SK-N-SH treated with all-trans-retinoic acid at 6 μM for 48 hours (cell line): ENCODE results near the gene SLC38A2.

Source experiments
- TF ChIP-seq, protein P1 (sequence below): fragments of 250-450 bp; sonication (Bioruptor Pico); IDR thresholded peaks from 2 replicates; pipeline ENCODE4 v1.5.1; 2021; ENCODE audit warnings: mild to moderate bottlenecking, moderate library complexity
- TF ChIP-seq, protein P2 (sequence below): fragments of 250-450 bp; sonication (Bioruptor Pico); IDR thresholded peaks from 2 replicates; pipeline ENCODE4 v1.5.0; 2020; ENCODE audit warnings: mild to moderate bottlenecking, moderate library complexity

DNA sequence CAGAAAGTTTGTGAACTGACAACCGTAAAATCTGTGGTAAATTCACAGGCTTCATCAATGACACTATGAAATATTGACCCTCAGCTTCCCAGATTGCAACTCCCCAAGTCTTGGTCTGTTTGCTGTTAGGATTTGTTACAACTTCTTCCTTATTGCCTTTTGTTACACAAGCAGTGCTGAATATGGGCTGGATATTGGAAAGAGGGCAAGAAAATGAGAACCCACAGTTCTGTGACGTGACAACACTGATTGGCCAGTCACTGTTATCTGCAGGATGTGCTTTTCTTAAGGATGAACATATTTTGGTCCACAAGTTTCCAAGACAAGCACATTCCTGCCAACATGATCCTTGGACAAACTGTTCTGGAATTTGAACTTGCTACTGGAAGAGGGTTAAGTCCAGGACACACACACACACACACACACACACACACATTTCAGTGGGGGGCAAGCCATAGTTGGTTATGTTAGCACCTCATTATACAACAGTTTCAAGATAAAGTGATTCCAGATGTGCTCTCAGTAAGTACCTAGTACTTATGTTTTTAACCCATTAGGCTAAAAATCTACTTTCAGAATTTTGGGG lies 16.6 kb upstream of the SLC38A2 start:
- TF ChIP-seq, protein P1, sequence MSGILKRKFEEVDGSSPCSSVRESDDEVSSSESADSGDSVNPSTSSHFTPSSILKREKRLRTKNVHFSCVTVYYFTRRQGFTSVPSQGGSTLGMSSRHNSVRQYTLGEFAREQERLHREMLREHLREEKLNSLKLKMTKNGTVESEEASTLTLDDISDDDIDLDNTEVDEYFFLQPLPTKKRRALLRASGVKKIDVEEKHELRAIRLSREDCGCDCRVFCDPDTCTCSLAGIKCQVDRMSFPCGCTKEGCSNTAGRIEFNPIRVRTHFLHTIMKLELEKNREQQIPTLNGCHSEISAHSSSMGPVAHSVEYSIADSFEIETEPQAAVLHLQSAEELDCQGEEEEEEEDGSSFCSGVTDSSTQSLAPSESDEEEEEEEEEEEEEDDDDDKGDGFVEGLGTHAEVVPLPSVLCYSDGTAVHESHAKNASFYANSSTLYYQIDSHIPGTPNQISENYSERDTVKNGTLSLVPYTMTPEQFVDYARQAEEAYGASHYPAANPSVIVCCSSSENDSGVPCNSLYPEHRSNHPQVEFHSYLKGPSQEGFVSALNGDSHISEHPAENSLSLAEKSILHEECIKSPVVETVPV (CRISPR knock-in tag), result no peak
- TF ChIP-seq, protein P2, sequence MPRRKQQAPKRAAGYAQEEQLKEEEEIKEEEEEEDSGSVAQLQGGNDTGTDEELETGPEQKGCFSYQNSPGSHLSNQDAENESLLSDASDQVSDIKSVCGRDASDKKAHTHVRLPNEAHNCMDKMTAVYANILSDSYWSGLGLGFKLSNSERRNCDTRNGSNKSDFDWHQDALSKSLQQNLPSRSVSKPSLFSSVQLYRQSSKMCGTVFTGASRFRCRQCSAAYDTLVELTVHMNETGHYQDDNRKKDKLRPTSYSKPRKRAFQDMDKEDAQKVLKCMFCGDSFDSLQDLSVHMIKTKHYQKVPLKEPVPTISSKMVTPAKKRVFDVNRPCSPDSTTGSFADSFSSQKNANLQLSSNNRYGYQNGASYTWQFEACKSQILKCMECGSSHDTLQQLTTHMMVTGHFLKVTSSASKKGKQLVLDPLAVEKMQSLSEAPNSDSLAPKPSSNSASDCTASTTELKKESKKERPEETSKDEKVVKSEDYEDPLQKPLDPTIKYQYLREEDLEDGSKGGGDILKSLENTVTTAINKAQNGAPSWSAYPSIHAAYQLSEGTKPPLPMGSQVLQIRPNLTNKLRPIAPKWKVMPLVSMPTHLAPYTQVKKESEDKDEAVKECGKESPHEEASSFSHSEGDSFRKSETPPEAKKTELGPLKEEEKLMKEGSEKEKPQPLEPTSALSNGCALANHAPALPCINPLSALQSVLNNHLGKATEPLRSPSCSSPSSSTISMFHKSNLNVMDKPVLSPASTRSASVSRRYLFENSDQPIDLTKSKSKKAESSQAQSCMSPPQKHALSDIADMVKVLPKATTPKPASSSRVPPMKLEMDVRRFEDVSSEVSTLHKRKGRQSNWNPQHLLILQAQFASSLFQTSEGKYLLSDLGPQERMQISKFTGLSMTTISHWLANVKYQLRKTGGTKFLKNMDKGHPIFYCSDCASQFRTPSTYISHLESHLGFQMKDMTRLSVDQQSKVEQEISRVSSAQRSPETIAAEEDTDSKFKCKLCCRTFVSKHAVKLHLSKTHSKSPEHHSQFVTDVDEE (CRISPR knock-in tag), result no peak
